ENCODE results near the gene GLIS1. TPM values are rescaled to one million over a fixed set of nuclear protein-coding genes. Genes with fewer than 3 reads are reported as not detected.

GLIS1 gene
- total and polyA plus RNA-seq, 2 experiments from 2014 or later = 0.26 to 0.31 TPM

GRCh38 chr1:53550201-53550741 lies 188.7 kb downstream of the GLIS1 start (continued):
- TF ChIP-seq ZNF462 (CRISPR knock-in tag; IDR thresholded peaks at IDR 0.05) (no peak), EZH2phosphoT487 (IDR thresholded peaks at IDR 0.05; ENCODE audit: unreplicated experiment) (no peak), CREB1 (CRISPR knock-in tag; IDR thresholded peaks at IDR 0.05; ENCODE audit: low read depth) (no peak)

GRCh38 chr1:53549781-53550180 lies 189.2 kb downstream of the GLIS1 start:
- Mint-ChIP-seq H3K4me1 (peaks cover 17% of the 10 kb centered on the region), H3K4me3 (no peak overlapping the region), H3K27me3 (ENCODE audit: insufficient read depth, low read depth, poor library complexity) (peaks cover 19% of the 10 kb centered on the region), H3K36me3 (ENCODE audit: low read depth) (no peaks in the 10 kb centered on the region), H3K27ac (no peak overlapping the region), H3K9me3 (no peaks in the 10 kb centered on the region; the same call in 2 of the 3 replicates)
- H3K4me3 ChIP-seq = no peak overlapping the region
- ATAC-seq = no peak
- H2AFZ ChIP-seq = no peak overlapping the region
- peaks cover 12% of the 10 kb centered on the region; the same call in 1 of the 2 replicates for H3K4me1 ChIP-seq (ENCODE audit: insufficient read depth)
- no peaks in the 10 kb centered on the region for H4K20me1 ChIP-seq (replicated peaks; ENCODE audit: insufficient read depth)
- H3K4me2 ChIP-seq = no peak overlapping the region
- H3K27ac ChIP-seq (ENCODE audit: low read depth) = no peak overlapping the region
- H3K27me3 ChIP-seq (ENCODE audit: insufficient read depth) = no peaks in the 10 kb centered on the region
- DNase-seq (ENCODE audit: low spot score) = no peak
- H3K36me3 ChIP-seq (ENCODE audit: insufficient read depth) = no peaks in the 10 kb centered on the region
- H3K9me2 ChIP-seq (ENCODE audit: insufficient read depth) = no peaks in the 10 kb centered on the region
- H3K79me2 ChIP-seq (replicated peaks; ENCODE audit: insufficient read depth) = no peaks in the 10 kb centered on the region
- H3F3A ChIP-seq (replicated peaks; ENCODE audit: low read depth) = no peaks in the 10 kb centered on the region
- TF ChIP-seq CREB1 (CRISPR knock-in tag; IDR thresholded peaks at IDR 0.05; ENCODE audit: low read depth) = no peak
- TF ChIP-seq JUNB (IDR thresholded peaks at IDR 0.05; ENCODE audit: unreplicated experiment) = no peak
- no peak for TF ChIP-seq EZH2 (IDR thresholded peaks at IDR 0.05; ENCODE audit: low read depth, unreplicated experiment)
- TF ChIP-seq CTCF (conservative IDR thresholded peaks at IDR 0.05; ENCODE audit: low read depth in 2 of 2) = no peak
- TF ChIP-seq REST (IDR thresholded peaks at IDR 0.05; ENCODE audit: unreplicated experiment) = no peak
- no peak for TF ChIP-seq EZH2phosphoT487 (IDR thresholded peaks at IDR 0.05; ENCODE audit: unreplicated experiment)
- no peak for TF ChIP-seq NANOG (IDR thresholded peaks at IDR 0.05; ENCODE audit: borderline replicate concordance)
- TF ChIP-seq ZNF331 (CRISPR knock-in tag; IDR thresholded peaks at IDR 0.05; ENCODE audit: low read depth) = no peak
- TF ChIP-seq ETS1 (IDR thresholded peaks at IDR 0.05) = no peak

All from GM23338 (cell line).